ENCODE results near the gene TSFM. TPM values are rescaled to one million over a fixed set of nuclear protein-coding genes. Genes with fewer than 3 reads are reported as not detected.

The TSFM gene
- total RNA-seq, 4 donors from 2014 or later, result 9.4 to 21.2 (median 13.7) TPM

DNA sequence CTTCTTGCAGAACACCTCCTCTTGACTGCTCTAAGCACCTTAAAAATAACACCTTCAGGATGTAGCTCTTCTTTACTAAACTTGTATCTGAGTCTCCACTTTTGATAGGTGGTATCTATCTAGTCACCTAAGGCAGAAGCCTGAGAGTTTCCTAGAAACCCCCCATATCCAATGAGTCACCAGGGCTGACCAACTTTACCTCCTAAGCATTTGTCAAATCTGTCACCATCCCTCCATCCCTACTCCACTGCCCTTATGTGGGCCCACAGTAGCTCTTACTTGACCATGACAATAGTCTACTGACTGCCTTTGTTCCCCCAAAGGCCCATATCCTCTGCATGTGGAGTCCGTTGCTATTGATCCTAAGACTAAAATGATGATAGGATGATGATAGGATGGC is 20.0 kb downstream of the TSFM start:
- no peaks in the 10 kb centered on the region for H3K4me1 ChIP-seq
- no peak for DNase-seq
- no peak overlapping the region for H3K4me3 ChIP-seq
- H3K36me3 ChIP-seq, result peaks cover 0 to 72% (median 0%) of the 10 kb centered on the region in 3 donors
- no peak overlapping the region for H3K27ac ChIP-seq
- TF ChIP-seq POLR2A (IDR thresholded peaks at IDR 0.05), result no peak
- TF ChIP-seq, protein P1, sequence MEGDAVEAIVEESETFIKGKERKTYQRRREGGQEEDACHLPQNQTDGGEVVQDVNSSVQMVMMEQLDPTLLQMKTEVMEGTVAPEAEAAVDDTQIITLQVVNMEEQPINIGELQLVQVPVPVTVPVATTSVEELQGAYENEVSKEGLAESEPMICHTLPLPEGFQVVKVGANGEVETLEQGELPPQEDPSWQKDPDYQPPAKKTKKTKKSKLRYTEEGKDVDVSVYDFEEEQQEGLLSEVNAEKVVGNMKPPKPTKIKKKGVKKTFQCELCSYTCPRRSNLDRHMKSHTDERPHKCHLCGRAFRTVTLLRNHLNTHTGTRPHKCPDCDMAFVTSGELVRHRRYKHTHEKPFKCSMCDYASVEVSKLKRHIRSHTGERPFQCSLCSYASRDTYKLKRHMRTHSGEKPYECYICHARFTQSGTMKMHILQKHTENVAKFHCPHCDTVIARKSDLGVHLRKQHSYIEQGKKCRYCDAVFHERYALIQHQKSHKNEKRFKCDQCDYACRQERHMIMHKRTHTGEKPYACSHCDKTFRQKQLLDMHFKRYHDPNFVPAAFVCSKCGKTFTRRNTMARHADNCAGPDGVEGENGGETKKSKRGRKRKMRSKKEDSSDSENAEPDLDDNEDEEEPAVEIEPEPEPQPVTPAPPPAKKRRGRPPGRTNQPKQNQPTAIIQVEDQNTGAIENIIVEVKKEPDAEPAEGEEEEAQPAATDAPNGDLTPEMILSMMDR (IDR thresholded peaks at IDR 0.05), result no peak
- H3K9me3 ChIP-seq, result no peaks in the 10 kb centered on the region
- H3K27me3 ChIP-seq, result no peaks in the 10 kb centered on the region

DNA sequence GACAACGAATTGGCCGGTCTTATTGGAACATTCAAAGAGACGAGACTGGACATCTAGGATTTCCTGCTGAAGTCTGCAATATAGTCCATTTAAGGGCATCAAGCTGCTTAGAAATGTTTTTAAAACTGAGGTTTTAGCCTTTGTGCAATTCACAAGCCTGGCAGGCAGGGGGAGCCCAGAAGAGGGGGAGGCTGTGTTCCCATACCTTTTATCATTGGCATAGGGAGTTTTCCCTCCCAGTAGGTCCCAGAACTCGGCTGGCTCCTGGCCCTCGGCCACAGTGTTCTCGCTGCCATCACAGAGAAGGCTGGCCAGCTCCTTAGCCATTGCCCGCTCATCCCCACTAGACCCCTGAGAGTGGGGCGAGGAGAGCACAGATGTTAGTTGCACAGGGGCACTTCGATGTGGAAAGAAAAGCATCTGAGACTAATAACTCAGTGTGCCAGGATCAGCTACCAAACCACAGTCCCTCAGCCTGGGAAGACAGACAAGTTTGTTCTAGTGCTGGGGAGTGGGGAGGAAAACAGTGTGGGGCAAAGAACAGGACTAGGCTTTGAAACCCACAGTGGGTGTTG is 20.8 kb downstream of the TSFM start:
- Histone ChIP-seq H3K9me3 (no peaks in the 10 kb centered on the region), H3K27ac (no peak overlapping the region), H3K4me3 (no peak overlapping the region), H3K4me1 (no peaks in the 10 kb centered on the region), H3K36me3 (peaks cover 0 to 72% (median 0%) of the 10 kb centered on the region in 3 donors), H3K27me3 (no peaks in the 10 kb centered on the region)
- peak in 1 of 3 donors; percentile 56 for DNase-seq
- TF ChIP-seq, protein P1 (IDR thresholded peaks at IDR 0.05), result peak; percentile 32 to 75 (median 66)
- no peak for TF ChIP-seq POLR2A (IDR thresholded peaks at IDR 0.05)

DNA sequence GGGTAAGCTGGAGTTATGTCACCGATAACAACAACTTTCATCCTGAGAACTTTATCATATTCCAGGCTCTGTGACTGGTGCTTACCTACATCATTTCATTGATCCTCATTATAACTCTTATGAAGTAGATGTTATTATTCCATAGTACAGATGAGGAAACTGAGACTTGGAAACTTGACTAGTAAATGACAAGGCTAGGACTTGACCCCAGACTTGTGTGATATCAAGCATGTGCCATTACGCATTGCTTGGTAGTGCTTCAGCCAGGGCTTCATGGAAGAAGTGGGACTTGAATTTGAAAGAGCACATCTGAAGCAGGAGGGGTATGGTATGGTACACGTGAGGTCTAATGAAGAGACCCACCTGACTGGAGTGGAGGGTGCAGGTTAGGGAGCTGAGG is 24.1 kb downstream of the TSFM start:
- H3K9me3 ChIP-seq, result no peaks in the 10 kb centered on the region
- H3K4me1 ChIP-seq, result no peaks in the 10 kb centered on the region
- H3K36me3 ChIP-seq, result peaks cover 0 to 61% (median 0%) of the 10 kb centered on the region in 3 donors
- H3K27me3 ChIP-seq, result no peaks in the 10 kb centered on the region
- no peak overlapping the region for H3K27ac ChIP-seq
- DNase-seq, result no peak
- TF ChIP-seq POLR2A (IDR thresholded peaks at IDR 0.05), result no peak
- TF ChIP-seq, protein P1 (IDR thresholded peaks at IDR 0.05), result no peak
- no peak overlapping the region for H3K4me3 ChIP-seq

DNA sequence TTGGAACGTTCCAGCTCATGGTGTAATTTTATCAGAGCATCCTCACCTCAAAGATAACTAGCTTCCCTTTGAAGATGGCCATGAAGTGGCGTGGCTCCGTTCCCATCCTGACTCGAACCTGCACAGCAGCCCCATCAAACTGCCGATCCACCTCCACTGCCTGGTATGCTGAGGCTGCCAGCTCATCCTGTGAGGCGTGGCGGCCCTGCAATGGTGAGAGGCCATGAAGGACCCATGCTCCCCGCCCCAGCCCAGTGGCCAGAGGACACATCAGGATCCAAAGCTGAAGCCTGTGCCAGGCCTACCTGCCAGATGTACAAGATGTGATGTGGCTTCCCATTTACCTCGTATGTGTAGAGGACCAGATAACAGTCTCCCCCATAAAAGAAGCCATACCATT is 24.7 kb downstream of the TSFM start:
- no peak overlapping the region for H3K27ac ChIP-seq
- no peaks in the 10 kb centered on the region for H3K9me3 ChIP-seq
- H3K27me3 ChIP-seq, result no peaks in the 10 kb centered on the region
- TF ChIP-seq POLR2A (IDR thresholded peaks at IDR 0.05), result no peak
- TF ChIP-seq, protein P1 (IDR thresholded peaks at IDR 0.05), result no peak
- H3K36me3 ChIP-seq, result peaks cover 0 to 55% (median 0%) of the 10 kb centered on the region in 3 donors
- no peaks in the 10 kb centered on the region for H3K4me1 ChIP-seq
- no peak overlapping the region for H3K4me3 ChIP-seq
- DNase-seq, result no peak

DNA sequence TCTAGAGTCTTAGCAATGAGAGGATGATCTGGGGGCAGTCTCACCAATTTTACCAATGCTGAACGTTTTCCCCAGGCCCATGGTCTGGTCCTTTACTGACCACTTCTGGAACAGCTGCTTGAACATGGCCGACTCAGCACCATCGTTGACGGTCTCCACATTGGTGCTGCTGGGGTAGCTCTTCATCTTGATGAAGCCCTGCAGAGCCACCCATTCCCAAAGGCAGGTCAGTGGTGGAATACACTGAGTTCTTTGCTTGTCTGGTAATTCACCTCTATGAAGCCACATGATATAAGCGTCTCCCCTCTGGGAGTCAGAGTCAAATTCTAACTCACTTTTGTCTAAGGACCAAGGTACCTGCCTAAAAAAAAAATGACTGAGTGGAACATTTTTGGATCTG is 25.8 kb downstream of the TSFM start:
- H3K36me3 ChIP-seq, result peaks cover 0 to 46% (median 0%) of the 10 kb centered on the region in 3 donors
- no peaks in the 10 kb centered on the region for H3K27me3 ChIP-seq
- no peak overlapping the region for H3K27ac ChIP-seq
- H3K4me1 ChIP-seq, result no peaks in the 10 kb centered on the region
- no peak for DNase-seq
- no peak overlapping the region for H3K4me3 ChIP-seq
- TF ChIP-seq POLR2A (IDR thresholded peaks at IDR 0.05), result no peak
- TF ChIP-seq, protein P1 (IDR thresholded peaks at IDR 0.05), result no peak
- H3K9me3 ChIP-seq, result no peaks in the 10 kb centered on the region
